Measurements from ENCODE around the gene EFR3B. TPM values are rescaled to one million over a fixed set of nuclear protein-coding genes. Genes with fewer than 3 reads are reported as not detected.

EFR3B gene
- total RNA-seq, 1 experiment from 2014 or later, result 7.0 TPM

GRCh38 chr2:25026008-25026530 lies 15.8 kb upstream of the EFR3B start:
- Histone ChIP-seq H3K14ac (ENCODE audit: insufficient read depth, low read length) (no peak overlapping the region), H3K4me2 (ENCODE audit: insufficient read depth, insufficient read length, low read length) (no peak overlapping the region), H3K79me2 (ENCODE audit: insufficient read depth, low read length) (no peaks in the 10 kb centered on the region), H4K8ac (replicated peaks; ENCODE audit: insufficient read length, low read depth, low read length) (no peak overlapping the region), H2BK5ac (ENCODE audit: insufficient read length, low read length) (no peak overlapping the region), H4K20me1 (ENCODE audit: control insufficient read depth, insufficient read depth, insufficient read length) (no peaks in the 10 kb centered on the region), H3K9ac (ENCODE audit: extremely low read depth, insufficient read length, low read length) (no peak overlapping the region), H3K4me1 (ENCODE audit: insufficient read depth, low read length) (no peaks in the 10 kb centered on the region), H3K56ac (ENCODE audit: insufficient read length, low read depth, low read length) (no peak overlapping the region), H2BK15ac (ENCODE audit: low read depth, low read length) (no peak overlapping the region), H3K79me1 (ENCODE audit: insufficient read depth, low read depth, low read length, poor library complexity, severe bottlenecking) (no peaks in the 10 kb centered on the region), H3T11ph (ENCODE audit: low read length) (no peak overlapping the region), H4K91ac (ENCODE audit: insufficient read length, low read depth, low read length) (no peak overlapping the region), H2AK5ac (ENCODE audit: insufficient read length, low read length) (no peak overlapping the region), H2AFZ (ENCODE audit: low read length) (no peak overlapping the region), H3K9me3 (ENCODE audit: control insufficient read depth, low read depth, low read length) (no peaks in the 10 kb centered on the region), H3K27me3 (ENCODE audit: insufficient read depth, low read length) (no peaks in the 10 kb centered on the region), H3K23ac (ENCODE audit: insufficient read length, low read depth, low read length) (no peak overlapping the region), H3K27ac (ENCODE audit: insufficient read length, low read depth, low read length) (no peak overlapping the region), H3K4ac (ENCODE audit: low read depth, low read length) (no peak overlapping the region), H4K5ac (ENCODE audit: insufficient read length, low read depth, low read length) (no peak overlapping the region), H2BK12ac (ENCODE audit: insufficient read length, low read depth, low read length) (no peak overlapping the region), H3K18ac (ENCODE audit: insufficient read length, low read depth, low read length) (no peak overlapping the region), H2BK20ac (ENCODE audit: low read depth, low read length, poor library complexity, severe bottlenecking) (no peak overlapping the region), H3K23me2 (ENCODE audit: insufficient read length, low read depth, low read length, poor library complexity, severe bottlenecking) (no peaks in the 10 kb centered on the region), H2BK120ac (ENCODE audit: low read depth, low read length, poor library complexity, severe bottlenecking) (no peak overlapping the region)
- TF ChIP-seq, protein P1, sequence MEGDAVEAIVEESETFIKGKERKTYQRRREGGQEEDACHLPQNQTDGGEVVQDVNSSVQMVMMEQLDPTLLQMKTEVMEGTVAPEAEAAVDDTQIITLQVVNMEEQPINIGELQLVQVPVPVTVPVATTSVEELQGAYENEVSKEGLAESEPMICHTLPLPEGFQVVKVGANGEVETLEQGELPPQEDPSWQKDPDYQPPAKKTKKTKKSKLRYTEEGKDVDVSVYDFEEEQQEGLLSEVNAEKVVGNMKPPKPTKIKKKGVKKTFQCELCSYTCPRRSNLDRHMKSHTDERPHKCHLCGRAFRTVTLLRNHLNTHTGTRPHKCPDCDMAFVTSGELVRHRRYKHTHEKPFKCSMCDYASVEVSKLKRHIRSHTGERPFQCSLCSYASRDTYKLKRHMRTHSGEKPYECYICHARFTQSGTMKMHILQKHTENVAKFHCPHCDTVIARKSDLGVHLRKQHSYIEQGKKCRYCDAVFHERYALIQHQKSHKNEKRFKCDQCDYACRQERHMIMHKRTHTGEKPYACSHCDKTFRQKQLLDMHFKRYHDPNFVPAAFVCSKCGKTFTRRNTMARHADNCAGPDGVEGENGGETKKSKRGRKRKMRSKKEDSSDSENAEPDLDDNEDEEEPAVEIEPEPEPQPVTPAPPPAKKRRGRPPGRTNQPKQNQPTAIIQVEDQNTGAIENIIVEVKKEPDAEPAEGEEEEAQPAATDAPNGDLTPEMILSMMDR (conservative IDR thresholded peaks at IDR 0.05), result no peak
- H3K27ac Mint-ChIP-seq, result no peak overlapping the region
- H3K36me3 Mint-ChIP-seq (ENCODE audit: insufficient read depth in 1 of 3, low read depth in 3 of 3), result no peaks in the 10 kb centered on the region
- no peak for DNase-seq
- whole genome bisulfite sequencing (ENCODE audit: extremely low coverage, insufficient read length, low lambda C conversion rate), result no CpG with 5 or more reads among the region's 9 CpGs
- no peak overlapping the region; a peak in 1 of 5 replicates for H3K4me3 Mint-ChIP-seq
- H3K9me3 Mint-ChIP-seq, result no peaks in the 10 kb centered on the region; a peak in 1 of 5 replicates
- no peaks in the 10 kb centered on the region for H3K4me1 Mint-ChIP-seq
- H3K27me3 Mint-ChIP-seq (ENCODE audit: low read depth), result peaks cover 6% of the 10 kb centered on the region; the same call in 1 of the 2 replicates
